PC-3 (cell line): ENCODE data around the gene CCDC179. TPM values are rescaled to one million over a fixed set of nuclear protein-coding genes. Genes with fewer than 3 reads are reported as not detected.
A peak's percentile ranks its signal among the peaks of the same experiment; 100 is the strongest.

Experiments
- ATAC-seq: fragments of 200-7000 bp; cut with Tn5 transposase; 2 replicates; pipeline ENCODE4 v1.9.1; 2020; ENCODE audit warnings: mild to moderate bottlenecking, moderate library complexity
- BruUV-seq: library from RNA; stranded (reverse); fragments of 400-500 nt; replicated peaks from 2 replicates; lab custom pipeline; 2021; lab: Mats Ljungman, UMichigan
- CTCF ChIA-PET: fragments of 300-600 bp; sonication (Branson Sonifier 250); formaldehyde crosslinking; loops from one replicate; lab custom pipeline; 2022; ENCODE audit warnings: antibody characterized with exemption; lab: Charles Lee
- POLR2A ChIA-PET: fragments of 300-600 bp; sonication (Branson Sonifier 250); formaldehyde crosslinking; loops from one replicate; lab custom pipeline; 2022; ENCODE audit warnings: antibody characterized with exemption; ENCODE audit not compliant: unreplicated experiment; lab: Charles Lee
- DNase-seq: peaks from one replicate; pipeline ENCODE4 v3.0.0-alpha.2; 2015
- H2AFZ ChIP-seq: fragments of 300-600 bp; sonication (generic); 2 replicates; pipeline ENCODE4 v1.6.0; 2016; ENCODE audit warnings: antibody characterized with exemption, low read length
- H3F3A ChIP-seq: fragments of 300-600 bp; sonication (generic); one replicate; pipeline ENCODE4 v1.6.0; 2017; ENCODE audit warnings: antibody characterized with exemption, low read length, control low read depth, mild to moderate bottlenecking; ENCODE audit not compliant: unreplicated experiment
- H3K27ac ChIP-seq: fragments of 300-600 bp; sonication (generic); 2 replicates; pipeline ENCODE4 v1.5.1; 2016; ENCODE audit warnings: mild to moderate bottlenecking, low read length
- H3K27me3 ChIP-seq: fragments of 300-600 bp; sonication (generic); 2 replicates; pipeline ENCODE4 v1.6.1; 2016; ENCODE audit warnings: low read length, mixed read lengths
- H3K36me3 ChIP-seq: fragments of 300-600 bp; sonication (generic); 2 replicates; pipeline ENCODE4 v1.6.1; 2016; ENCODE audit warnings: low read depth, mixed run types, low read length, mixed read lengths
- H3K4me1 ChIP-seq: fragments of 300-600 bp; sonication (generic); 2 replicates; pipeline ENCODE4 v1.5.1; 2016; ENCODE audit warnings: low read length; ENCODE audit not compliant: insufficient read depth
- H3K4me2 ChIP-seq: fragments of 300-600 bp; sonication (generic); 2 replicates; pipeline ENCODE4 v1.6.0; 2016; ENCODE audit warnings: low read length
- H3K4me3 ChIP-seq: fragments of 300-600 bp; sonication (generic); 2 replicates; pipeline ENCODE4 v1.5.1; 2016; ENCODE audit warnings: mild to moderate bottlenecking, low read length, mixed read lengths
- H3K79me2 ChIP-seq: fragments of 300-600 bp; sonication (generic); 2 replicates; pipeline ENCODE4 v1.6.1; 2017; ENCODE audit warnings: low read length, mixed read lengths
- H3K9ac ChIP-seq: fragments of 300-600 bp; sonication (generic); 2 replicates; pipeline ENCODE4 v1.6.0; 2016; ENCODE audit warnings: mild to moderate bottlenecking, low read length
- H3K9me2 ChIP-seq: fragments of 300-600 bp; sonication (generic); replicated peaks from 2 replicates; pipeline ENCODE4 v1.6.1; 2016; ENCODE audit warnings: mixed run types, low read length, mixed read lengths
- H3K9me3 ChIP-seq: fragments of 300-600 bp; sonication (generic); 2 replicates; pipeline ENCODE4 v1.6.1; 2016; ENCODE audit warnings: low read length, mixed read lengths
- H4K20me1 ChIP-seq: fragments of 300-600 bp; sonication (generic); 2 replicates; pipeline ENCODE4 v1.6.1; 2016; ENCODE audit warnings: low read length, mixed read lengths
- CTCF ChIP-seq: fragments of 300-600 bp; sonication (generic); conservative IDR thresholded peaks from 2 replicates; pipeline ENCODE4 v1.5.1; 2017; ENCODE audit warnings: antibody characterized with exemption, low read depth, mild to moderate bottlenecking, low read length
- EZH2 ChIP-seq: fragments of 300-600 bp; sonication (generic); IDR thresholded peaks from one replicate; pipeline ENCODE4 v1.6.1; 2017; ENCODE audit warnings: antibody characterized with exemption, mild to moderate bottlenecking, low read length; ENCODE audit not compliant: unreplicated experiment
- EZH2phosphoT487 ChIP-seq: fragments of 300-600 bp; sonication (generic); IDR thresholded peaks from 2 replicates; pipeline ENCODE4 v1.6.1; 2018; ENCODE audit warnings: mild to moderate bottlenecking, antibody characterized with exemption, low read length, borderline replicate concordance
- intact Hi-C: fragments of 100-400 bp; cut with micrococcal nuclease; formaldehyde crosslinking; loops from 2 replicates; pipeline ENCODE4 v1.9.0; 2023
- total RNA-seq: library from RNA; depleted of rRNA; stranded (reverse); fragments of >200 nt; gene quantifications from 2 replicates; pipeline ENCODE4 v1.2.3, GENCODE V29; 2014

CCDC179 gene
- total RNA-seq, 1 experiment from 2014 or later, result not detected

GRCh38 chr11:22822203-22822602, 38.1 kb downstream of the CCDC179 start:
- POLR2A ChIA-PET, result no interaction called here
- DNase-seq (no peak), ATAC-seq (no peak)
- no peak overlapping the region for H3K27ac ChIP-seq
- no peaks in the 10 kb centered on the region for H3F3A ChIP-seq
- no peaks in the 10 kb centered on the region for H4K20me1 ChIP-seq
- H3K9ac ChIP-seq, result no peak overlapping the region
- no peaks in the 10 kb centered on the region for H3K27me3 ChIP-seq
- no peak overlapping the region for H3K4me3 ChIP-seq
- no peaks in the 10 kb centered on the region for H3K4me1 ChIP-seq
- H3K9me2 ChIP-seq, result no peaks in the 10 kb centered on the region
- H3K79me2 ChIP-seq, result no peaks in the 10 kb centered on the region
- CTCF ChIA-PET, result no interaction called here
- TF ChIP-seq EZH2, result no peak
- TF ChIP-seq CTCF, result 0 out of 2 replicates have a peak, but pooled peaks have one; percentile 17
- TF ChIP-seq EZH2phosphoT487, result no peak
- no peak overlapping the region for H3K4me2 ChIP-seq
- H3K9me3 ChIP-seq, result no peaks in the 10 kb centered on the region
- no peak overlapping the region for H2AFZ ChIP-seq
- intact Hi-C loops, result no loop called here
- BruUV-seq, result no TSS peak
- H3K36me3 ChIP-seq, result no peaks in the 10 kb centered on the region; the same call in 1 of the 2 replicates

- H3K27me3 ChIP-seq, result no peaks in the 10 kb centered on the region
- H3K79me2 ChIP-seq, result no peaks in the 10 kb centered on the region
- H3K36me3 ChIP-seq, result no peaks in the 10 kb centered on the region
- no peak overlapping the region for H3K27ac ChIP-seq
- H4K20me1 ChIP-seq, result no peaks in the 10 kb centered on the region
- H3K4me1 ChIP-seq, result peaks cover 16% of the 10 kb centered on the region
- H3K9me3 ChIP-seq, result no peaks in the 10 kb centered on the region
- no peak overlapping the region for H3K4me3 ChIP-seq
- H3K9me2 ChIP-seq, result no peaks in the 10 kb centered on the region
- intact Hi-C loops, result no loop called here
- TF ChIP-seq EZH2 (no peak), EZH2phosphoT487 (no peak), CTCF (no peak)
- no peaks in the 10 kb centered on the region for H3F3A ChIP-seq
- no peak for ATAC-seq
- no TSS peak for BruUV-seq
- ChIA-PET CTCF (no interaction called here), POLR2A (no interaction called here)
- no peak overlapping the region for H2AFZ ChIP-seq
- DNase-seq, result no peak
- H3K4me2 ChIP-seq, result no peak overlapping the region
- no peak overlapping the region for H3K9ac ChIP-seq
Observed at GRCh38 chr11:22809893-22810292, 50.4 kb downstream of the CCDC179 start.

GRCh38 chr11:22808571-22809197, 51.6 kb downstream of the CCDC179 start:
- Histone ChIP-seq H3K9me3 (no peaks in the 10 kb centered on the region), H2AFZ (no peak overlapping the region), H3K36me3 (no peaks in the 10 kb centered on the region), H3K4me2 (peak overlapping the region; percentile 41), H3K79me2 (no peaks in the 10 kb centered on the region), H3K27ac (no peak overlapping the region), H3F3A (no peaks in the 10 kb centered on the region), H3K9ac (no peak overlapping the region), H3K9me2 (no peaks in the 10 kb centered on the region), H3K4me3 (no peak overlapping the region), H3K27me3 (no peaks in the 10 kb centered on the region), H4K20me1 (no peaks in the 10 kb centered on the region), H3K4me1 (peaks cover 16% of the 10 kb centered on the region)
- no peak for ATAC-seq
- TF ChIP-seq EZH2phosphoT487, result no peak
- TF ChIP-seq CTCF, result no peak
- no peak for TF ChIP-seq EZH2
- BruUV-seq, result no TSS peak
- intact Hi-C loops, result no loop called here
- POLR2A ChIA-PET, result no interaction called here
- CTCF ChIA-PET, result interaction anchor here (0.5 kb wide), 1 partner anchor 8 kb away, joined by 3 read pairs; no protein-coding TSS in a partner anchor
- no peak for DNase-seq
